HEK293 (cell line): Measurements from ENCODE around the gene ASXL3.

Source experiments
- CTCF ChIA-PET: fragments of 350-600 bp; formaldehyde crosslinking; extraction: SDS; loops from one replicate; lab custom pipeline; 2021; ENCODE audit warnings: antibody characterized with exemption; lab: Yijun Ruan, JAX
- POLR2A ChIA-PET: fragments of 300-600 bp; formaldehyde crosslinking; extraction: SDS; loops from one replicate; lab custom pipeline; 2020; ENCODE audit warnings: antibody characterized with exemption, inconsistent platforms; lab: Yijun Ruan, JAX
- H3K27ac ChIP-seq: fragments of 200-500 bp; sonication (Bioruptor generic); 2 replicates; pipeline ENCODE4 v1.5.1; 2014; ENCODE audit warnings: low read depth, low read length, control low read depth, inconsistent platforms; ENCODE audit errors: extremely low read depth
- H3K36me3 ChIP-seq, 2 experiments: fragments of 200-500 bp in 1 of 2; sonication (Bioruptor generic) in 1 of 2; 1 replicate in 1 of 2; 2 replicates in 1 of 2; pipeline ENCODE4 v1.5.1; 2014 to 2017; ENCODE audit warnings: inconsistent platforms in 2 of 2, low read length in 2 of 2; ENCODE audit not compliant: control insufficient read depth in 2 of 2, insufficient read depth in 1 of 2
- H3K4me1 ChIP-seq: fragments of 200-500 bp; sonication (Bioruptor generic); 2 replicates; pipeline ENCODE4 v1.5.1; 2014; ENCODE audit warnings: mild to moderate bottlenecking, low read length, inconsistent platforms; ENCODE audit not compliant: control insufficient read depth, insufficient read depth
- H3K4me3 ChIP-seq: 2 replicates; pipeline ENCODE4 v1.5.1; 2011; ENCODE audit warnings: low read depth, mild to moderate bottlenecking, control low read depth, low read length, moderate library complexity
- H3K9me3 ChIP-seq: fragments of 200-500 bp; sonication (Bioruptor generic); 2 replicates; pipeline ENCODE4 v1.5.1; 2014; ENCODE audit warnings: low read depth, low read length, inconsistent platforms; ENCODE audit not compliant: control insufficient read depth, insufficient read depth
- GLI4 ChIP-seq: fragments of 450-650 bp; formaldehyde crosslinking; IDR thresholded peaks from 2 replicates; pipeline ENCODE4 v1.5.1; 2016; ENCODE audit warnings: missing biosample characterization, missing genetic modification characterization
- HOXA7 ChIP-seq: sonication (generic); formaldehyde crosslinking; IDR thresholded peaks from 2 replicates; pipeline ENCODE4 v1.8.1; 2022; ENCODE audit warnings: missing genetic modification reagents, borderline replicate concordance
- KLF9 ChIP-seq: fragments of 450-650 bp; formaldehyde crosslinking; IDR thresholded peaks from 2 replicates; pipeline ENCODE4 v1.5.1; 2016; ENCODE audit warnings: missing biosample characterization, missing genetic modification characterization, low read depth
- MEIS1 ChIP-seq: sonication (generic); formaldehyde crosslinking; IDR thresholded peaks from 2 replicates; pipeline ENCODE4 v1.8.1; 2022; ENCODE audit warnings: missing genetic modification reagents, mild to moderate bottlenecking, borderline replicate concordance
- MYNN ChIP-seq: fragments of 450-650 bp; formaldehyde crosslinking; IDR thresholded peaks from 2 replicates; pipeline ENCODE4 v1.5.1; 2016; ENCODE audit warnings: missing biosample characterization, missing genetic modification characterization, borderline replicate concordance
- SP7 ChIP-seq: fragments of 450-650 bp; formaldehyde crosslinking; IDR thresholded peaks from 2 replicates; pipeline ENCODE4 v1.5.1; 2016; ENCODE audit warnings: missing biosample characterization, missing genetic modification characterization
- YY2 ChIP-seq: fragments of 450-650 bp; formaldehyde crosslinking; IDR thresholded peaks from 2 replicates; pipeline ENCODE4 v1.5.1; 2016; ENCODE audit warnings: missing biosample characterization, missing genetic modification characterization
- ZNF132 ChIP-seq: fragments of 450-650 bp; formaldehyde crosslinking; IDR thresholded peaks from 2 replicates; pipeline ENCODE4 v1.5.1; 2017; ENCODE audit warnings: missing biosample characterization, missing genetic modification characterization, borderline replicate concordance
- ZNF155 ChIP-seq: fragments of 450-650 bp; formaldehyde crosslinking; IDR thresholded peaks from 2 replicates; pipeline ENCODE4 v1.5.1; 2016; ENCODE audit warnings: missing biosample characterization, missing genetic modification characterization
- ZNF16 ChIP-seq: fragments of 450-650 bp; formaldehyde crosslinking; IDR thresholded peaks from 2 replicates; pipeline ENCODE4 v1.5.1; 2016; ENCODE audit warnings: low read depth, missing biosample characterization, missing genetic modification characterization
- ZNF174 ChIP-seq: fragments of 450-650 bp; formaldehyde crosslinking; IDR thresholded peaks from 2 replicates; pipeline ENCODE4 v1.5.0; 2017; ENCODE audit warnings: missing biosample characterization, mild to moderate bottlenecking, missing genetic modification characterization
- ZNF175 ChIP-seq: fragments of 450-650 bp; formaldehyde crosslinking; IDR thresholded peaks from 2 replicates; pipeline ENCODE4 v1.5.1; 2016; ENCODE audit warnings: missing biosample characterization, missing genetic modification characterization
- ZNF2 ChIP-seq: fragments of 450-650 bp; formaldehyde crosslinking; IDR thresholded peaks from 2 replicates; pipeline ENCODE4 v1.5.1; 2016; ENCODE audit warnings: missing biosample characterization, missing genetic modification characterization
- ZNF202 ChIP-seq: fragments of 450-650 bp; formaldehyde crosslinking; IDR thresholded peaks from 2 replicates; pipeline ENCODE4 v1.5.1; 2016; ENCODE audit warnings: missing biosample characterization, missing genetic modification characterization, borderline replicate concordance
- ZNF37A ChIP-seq: fragments of 450-650 bp; IDR thresholded peaks from 2 replicates; pipeline ENCODE4 v1.5.1; 2018; ENCODE audit warnings: missing biosample characterization, missing genetic modification characterization
- ZNF571 ChIP-seq: fragments of 450-650 bp; formaldehyde crosslinking; IDR thresholded peaks from 2 replicates; pipeline ENCODE4 v1.5.0; 2017; ENCODE audit warnings: missing biosample characterization, missing genetic modification characterization
- ZNF629 ChIP-seq: fragments of 450-650 bp; formaldehyde crosslinking; IDR thresholded peaks from 2 replicates; pipeline ENCODE4 v1.5.1; 2017; ENCODE audit warnings: missing biosample characterization, missing genetic modification characterization
- ZNF777 ChIP-seq: fragments of 450-650 bp; formaldehyde crosslinking; IDR thresholded peaks from 2 replicates; pipeline ENCODE4 v1.5.1; 2017; ENCODE audit warnings: missing biosample characterization, missing genetic modification characterization, borderline replicate concordance
- ZNF785 ChIP-seq: fragments of 450-650 bp; formaldehyde crosslinking; IDR thresholded peaks from 2 replicates; pipeline ENCODE4 v1.5.1; 2016; ENCODE audit warnings: missing biosample characterization, missing genetic modification characterization
- ZNF837 ChIP-seq: fragments of 450-650 bp; formaldehyde crosslinking; IDR thresholded peaks from 2 replicates; pipeline ENCODE4 v1.5.1; 2016; ENCODE audit warnings: missing biosample characterization, missing genetic modification characterization
- TF ChIP-seq, protein P1 (sequence below): fragments of 450-650 bp; formaldehyde crosslinking; IDR thresholded peaks from 2 replicates; pipeline ENCODE4 v1.5.1; 2016; ENCODE audit warnings: missing biosample characterization, missing genetic modification characterization, borderline replicate concordance
- TF ChIP-seq, protein P2 (sequence below): fragments of 450-650 bp; formaldehyde crosslinking; IDR thresholded peaks from 2 replicates; pipeline ENCODE4 v1.5.1; 2016; ENCODE audit warnings: missing biosample characterization, missing genetic modification characterization
- TF ChIP-seq, protein P3 (sequence below): fragments of 450-650 bp; formaldehyde crosslinking; IDR thresholded peaks from 2 replicates; pipeline ENCODE4 v1.5.1; 2017; ENCODE audit warnings: missing biosample characterization, missing genetic modification characterization

The ASXL3 gene

DNA sequence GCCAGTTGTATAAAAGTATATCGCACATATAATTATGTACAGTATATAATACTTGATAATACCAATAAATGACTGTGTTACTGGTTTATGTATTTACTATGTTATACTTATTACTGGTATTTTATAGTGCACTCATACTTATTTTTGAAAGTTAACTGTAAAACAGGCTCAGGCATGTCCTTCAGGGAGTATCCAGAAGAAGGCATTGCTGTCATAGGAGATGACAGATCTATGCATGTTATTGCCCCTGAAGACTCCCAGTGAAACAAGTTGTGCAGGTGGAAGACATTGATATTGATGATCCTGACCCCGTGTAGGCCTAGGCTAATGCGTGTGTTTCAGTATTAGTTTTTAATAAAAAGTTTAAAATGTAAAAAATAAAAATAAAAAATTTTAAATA lies 20.3 kb upstream of the ASXL3 start:
- Histone ChIP-seq H3K36me3 (no peaks in the 10 kb centered on the region), H3K9me3 (no peaks in the 10 kb centered on the region), H3K4me1 (no peaks in the 10 kb centered on the region), H3K4me3 (no peak overlapping the region), H3K27ac (no peak overlapping the region)
- TF ChIP-seq ZNF132 (tag by site-specific recombination) (no peak), ZNF571 (tag by site-specific recombination) (no peak), MEIS1 (CRISPR knock-in tag) (no peak), ZNF629 (tag by site-specific recombination) (no peak), ZNF175 (tag by site-specific recombination) (no peak), ZNF155 (tag by site-specific recombination) (no peak), MYNN (tag by site-specific recombination) (no peak), ZNF174 (tag by site-specific recombination) (no peak), GLI4 (no peak), ZNF16 (tag by site-specific recombination) (no peak), KLF9 (tag by site-specific recombination) (no peak), ZNF2 (tag by site-specific recombination) (no peak), ZNF37A (tag by site-specific recombination) (no peak), ZNF777 (tag by site-specific recombination) (no peak), HOXA7 (CRISPR knock-in tag) (no peak), ZNF837 (no peak), ZNF202 (tag by site-specific recombination) (no peak)
- TF ChIP-seq, protein P1, sequence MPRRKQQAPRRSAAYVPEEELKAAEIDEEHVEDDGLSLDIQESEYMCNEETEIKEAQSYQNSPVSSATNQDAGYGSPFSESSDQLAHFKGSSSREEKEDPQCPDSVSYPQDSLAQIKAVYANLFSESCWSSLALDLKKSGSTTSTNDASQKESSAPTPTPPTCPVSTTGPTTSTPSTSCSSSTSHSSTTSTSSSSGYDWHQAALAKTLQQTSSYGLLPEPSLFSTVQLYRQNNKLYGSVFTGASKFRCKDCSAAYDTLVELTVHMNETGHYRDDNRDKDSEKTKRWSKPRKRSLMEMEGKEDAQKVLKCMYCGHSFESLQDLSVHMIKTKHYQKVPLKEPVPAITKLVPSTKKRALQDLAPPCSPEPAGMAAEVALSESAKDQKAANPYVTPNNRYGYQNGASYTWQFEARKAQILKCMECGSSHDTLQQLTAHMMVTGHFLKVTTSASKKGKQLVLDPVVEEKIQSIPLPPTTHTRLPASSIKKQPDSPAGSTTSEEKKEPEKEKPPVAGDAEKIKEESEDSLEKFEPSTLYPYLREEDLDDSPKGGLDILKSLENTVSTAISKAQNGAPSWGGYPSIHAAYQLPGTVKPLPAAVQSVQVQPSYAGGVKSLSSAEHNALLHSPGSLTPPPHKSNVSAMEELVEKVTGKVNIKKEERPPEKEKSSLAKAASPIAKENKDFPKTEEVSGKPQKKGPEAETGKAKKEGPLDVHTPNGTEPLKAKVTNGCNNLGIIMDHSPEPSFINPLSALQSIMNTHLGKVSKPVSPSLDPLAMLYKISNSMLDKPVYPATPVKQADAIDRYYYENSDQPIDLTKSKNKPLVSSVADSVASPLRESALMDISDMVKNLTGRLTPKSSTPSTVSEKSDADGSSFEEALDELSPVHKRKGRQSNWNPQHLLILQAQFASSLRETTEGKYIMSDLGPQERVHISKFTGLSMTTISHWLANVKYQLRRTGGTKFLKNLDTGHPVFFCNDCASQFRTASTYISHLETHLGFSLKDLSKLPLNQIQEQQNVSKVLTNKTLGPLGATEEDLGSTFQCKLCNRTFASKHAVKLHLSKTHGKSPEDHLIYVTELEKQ (tag by site-specific recombination) = no peak
- POLR2A ChIA-PET = no interaction called here
- CTCF ChIA-PET = no interaction called here

DNA sequence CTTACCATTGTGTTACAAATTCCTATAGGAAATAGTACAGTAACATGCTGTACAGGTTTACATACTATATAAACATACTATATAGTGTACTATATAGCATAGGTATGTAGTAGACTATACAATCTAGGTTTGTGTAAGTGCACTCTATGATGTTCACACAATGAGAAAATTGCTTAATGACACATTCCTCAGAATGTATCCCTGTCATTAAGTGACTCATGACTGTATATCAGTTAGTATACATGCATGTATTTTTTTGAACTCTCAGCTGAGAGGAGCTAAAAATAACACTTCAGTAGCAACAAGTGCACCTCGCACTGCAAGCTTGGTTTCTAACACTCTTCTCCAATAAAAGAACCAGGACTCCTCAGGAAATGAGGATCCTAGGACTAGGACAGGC lies 19.5 kb upstream of the ASXL3 start:
- Histone ChIP-seq H3K9me3 (no peaks in the 10 kb centered on the region), H3K27ac (no peak overlapping the region), H3K36me3 (no peaks in the 10 kb centered on the region)
- CTCF ChIA-PET = interaction anchor here (0.5 kb wide), 1 partner anchor 576 kb away, joined by 3 read pairs; no protein-coding TSS in a partner anchor
- TF ChIP-seq, protein P2, sequence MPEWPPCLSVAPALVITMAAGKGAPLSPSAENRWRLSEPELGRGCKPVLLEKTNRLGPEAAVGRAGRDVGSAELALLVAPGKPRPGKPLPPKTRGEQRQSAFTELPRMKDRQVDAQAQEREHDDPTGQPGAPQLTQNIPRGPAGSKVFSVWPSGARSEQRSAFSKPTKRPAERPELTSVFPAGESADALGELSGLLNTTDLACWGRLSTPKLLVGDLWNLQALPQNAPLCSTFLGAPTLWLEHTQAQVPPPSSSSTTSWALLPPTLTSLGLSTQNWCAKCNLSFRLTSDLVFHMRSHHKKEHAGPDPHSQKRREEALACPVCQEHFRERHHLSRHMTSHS = no peak
- TF ChIP-seq YY2 (no peak), MEIS1 (CRISPR knock-in tag) (no peak), SP7 (peak; percentile 58), ZNF785 (tag by site-specific recombination) (no peak)
- TF ChIP-seq, protein P3, sequence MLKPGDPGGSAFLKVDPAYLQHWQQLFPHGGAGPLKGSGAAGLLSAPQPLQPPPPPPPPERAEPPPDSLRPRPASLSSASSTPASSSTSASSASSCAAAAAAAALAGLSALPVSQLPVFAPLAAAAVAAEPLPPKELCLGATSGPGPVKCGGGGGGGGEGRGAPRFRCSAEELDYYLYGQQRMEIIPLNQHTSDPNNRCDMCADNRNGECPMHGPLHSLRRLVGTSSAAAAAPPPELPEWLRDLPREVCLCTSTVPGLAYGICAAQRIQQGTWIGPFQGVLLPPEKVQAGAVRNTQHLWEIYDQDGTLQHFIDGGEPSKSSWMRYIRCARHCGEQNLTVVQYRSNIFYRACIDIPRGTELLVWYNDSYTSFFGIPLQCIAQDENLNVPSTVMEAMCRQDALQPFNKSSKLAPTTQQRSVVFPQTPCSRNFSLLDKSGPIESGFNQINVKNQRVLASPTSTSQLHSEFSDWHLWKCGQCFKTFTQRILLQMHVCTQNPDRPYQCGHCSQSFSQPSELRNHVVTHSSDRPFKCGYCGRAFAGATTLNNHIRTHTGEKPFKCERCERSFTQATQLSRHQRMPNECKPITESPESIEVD (tag by site-specific recombination) = no peak
- TF ChIP-seq, all 188 proteins: peak for 1
- Histone ChIP-seq H3K4me1 (no peaks in the 10 kb centered on the region), H3K4me3 (no peak overlapping the region)
- POLR2A ChIA-PET = no interaction called here
